GM18873 (cell line): ENCODE data around the gene BACH2.

Experiments used
- ATAC-seq: cut with Tn5 transposase; IDR thresholded peaks from one replicate; pipeline ENCODE4 v1.9.1; 2021; ENCODE audit warnings: mild to moderate bottlenecking, moderate library complexity, moderate number of reproducible peaks; ENCODE audit not compliant: unreplicated experiment, low FRiP score

The BACH2 gene

GRCh38 chr6:90190131-90190530 is 106.5 kb downstream of the BACH2 start:
- ATAC-seq: no peak

DNA sequence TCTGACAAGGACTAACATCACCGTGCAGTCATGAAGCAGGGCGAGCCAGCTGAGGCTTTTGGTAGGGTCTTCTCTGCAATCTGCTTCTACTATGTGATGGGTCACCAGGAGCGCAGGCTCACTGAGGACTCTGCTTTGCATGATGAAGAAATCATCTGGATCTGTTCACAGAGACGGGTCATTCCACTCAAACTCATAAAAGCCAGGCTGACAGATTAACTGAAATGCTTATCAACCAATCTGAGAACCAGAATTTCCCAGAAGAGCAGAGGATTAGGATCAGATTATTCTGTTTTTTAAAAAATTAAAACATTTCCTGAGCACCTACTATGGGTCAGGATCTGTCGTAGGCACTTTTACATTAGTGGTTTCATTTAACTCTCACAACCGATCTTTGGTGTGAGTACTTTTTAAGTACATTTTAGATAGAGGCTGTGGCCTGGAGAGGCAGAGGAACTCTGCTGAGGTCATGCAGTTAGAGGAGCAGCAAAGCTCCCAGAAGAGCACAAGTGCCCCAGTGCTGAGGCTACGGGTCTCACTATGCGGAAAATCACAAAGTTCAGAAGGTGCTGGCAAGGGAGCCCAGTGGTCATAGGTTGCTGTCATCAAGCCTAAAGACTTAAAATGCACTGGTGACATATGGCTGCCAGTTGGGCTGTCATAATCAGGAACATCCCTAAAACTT is 109.1 kb downstream of the BACH2 start:
- ATAC-seq: no peak

DNA sequence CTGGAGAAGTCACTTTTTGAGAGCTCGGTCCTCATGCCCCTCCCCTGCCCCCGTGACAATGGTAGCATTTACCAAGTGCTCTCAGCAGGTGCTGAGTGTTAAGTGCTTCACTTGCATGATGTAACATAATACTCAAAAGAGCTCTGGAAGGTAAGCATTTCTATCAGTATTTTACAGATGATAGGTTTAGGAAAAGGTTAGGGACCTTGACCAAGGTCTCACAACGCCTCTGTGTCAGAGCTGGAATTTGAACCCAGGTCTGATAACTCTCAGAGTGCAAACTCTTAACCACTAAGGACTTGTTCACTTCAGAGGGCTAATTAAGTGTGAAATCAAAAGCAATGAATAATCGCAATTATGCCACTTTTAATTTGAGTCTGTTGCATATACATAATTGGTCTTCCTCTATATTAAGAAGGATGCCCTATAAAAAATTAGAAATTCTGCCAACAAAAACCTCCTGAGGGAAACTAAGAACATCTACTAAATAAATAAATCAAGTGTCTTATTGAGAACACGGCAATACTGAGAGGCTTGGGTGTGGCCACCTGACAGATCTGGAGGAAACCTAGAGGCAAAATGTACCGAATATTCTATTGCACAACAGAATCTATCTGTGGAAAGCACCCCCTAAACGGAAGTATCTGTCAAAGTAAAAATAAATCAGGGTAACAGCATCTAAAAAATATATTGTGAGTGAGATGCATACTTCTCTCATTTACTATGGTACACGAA is 109.8 kb downstream of the BACH2 start:
- ATAC-seq: no peak

DNA sequence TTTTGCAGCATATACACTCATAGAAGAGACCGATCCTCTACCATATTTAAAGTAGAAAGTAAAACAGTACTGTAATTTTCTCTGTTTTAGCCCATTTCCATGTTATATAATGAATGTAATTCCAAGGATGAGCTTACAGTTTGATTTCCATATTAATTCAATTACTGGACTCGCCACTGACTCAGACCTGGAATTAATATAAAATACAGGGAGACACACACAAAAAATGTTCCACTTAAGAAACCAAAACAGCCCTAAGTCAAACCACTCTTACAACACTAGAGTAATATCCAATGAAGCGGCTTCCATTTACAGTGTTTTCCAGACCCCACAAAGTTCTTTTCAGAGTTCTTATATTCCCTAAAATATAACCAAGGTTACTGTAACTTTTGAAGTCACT is 110.6 kb downstream of the BACH2 start:
- no peak for ATAC-seq

DNA sequence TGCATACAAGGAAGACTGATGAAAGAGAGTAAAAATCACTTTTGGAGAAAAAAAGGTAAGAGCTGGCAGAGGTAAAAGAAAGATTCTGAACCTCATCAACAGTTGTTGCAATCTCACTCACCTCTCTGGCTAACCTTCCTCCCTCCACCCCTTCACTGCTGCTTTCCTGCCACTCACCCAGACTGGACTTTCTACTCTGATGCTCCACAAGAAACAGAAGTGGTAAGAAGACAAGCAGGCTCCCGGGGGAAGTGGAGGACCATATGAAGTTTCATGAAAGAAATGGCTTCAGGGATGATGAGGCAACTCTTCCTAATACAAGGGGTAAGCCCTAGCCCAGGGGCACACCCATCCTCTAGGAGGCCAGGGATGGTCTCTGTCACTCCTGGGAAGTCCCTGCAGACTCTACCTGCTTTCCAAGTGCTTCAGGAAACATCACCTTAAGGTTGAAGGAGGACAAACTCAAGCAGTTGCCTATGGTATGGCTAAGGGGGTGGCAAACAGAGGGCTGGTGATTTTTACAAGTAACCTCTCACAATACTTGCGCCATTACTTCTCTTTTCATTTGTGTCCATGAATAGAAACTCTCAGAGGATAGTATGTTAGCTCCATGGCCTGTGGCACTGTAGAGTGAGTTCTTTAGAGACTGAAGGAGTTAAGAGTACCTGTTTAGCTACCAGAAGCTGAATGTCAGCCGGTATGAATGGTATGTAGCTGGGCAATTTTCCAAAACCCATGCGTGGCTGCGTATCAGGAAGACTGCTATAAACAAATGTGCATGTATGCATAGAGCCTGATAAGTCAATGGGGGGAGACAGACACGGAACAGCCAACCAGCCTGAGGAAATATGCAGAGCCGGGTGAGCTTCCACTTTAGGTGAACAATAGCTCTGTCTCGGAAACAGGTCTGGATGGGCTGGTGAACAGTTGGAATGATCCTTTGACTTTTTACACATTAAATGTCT is 112.0 kb downstream of the BACH2 start:
- no peak for ATAC-seq

- ATAC-seq: no peak
Observed at GRCh38 chr6:90183587-90184333, 112.9 kb downstream of the BACH2 start.

- no peak for ATAC-seq
Observed at GRCh38 chr6:90180526-90180925, 116.1 kb downstream of the BACH2 start.

- ATAC-seq: no peak
Observed at GRCh38 chr6:90179190-90180169, 117.2 kb downstream of the BACH2 start.

- ATAC-seq: no peak
Observed at GRCh38 chr6:90178384-90178855, 118.2 kb downstream of the BACH2 start.

GRCh38 chr6:90177544-90178383 is 118.9 kb downstream of the BACH2 start:
- ATAC-seq: no peak

DNA sequence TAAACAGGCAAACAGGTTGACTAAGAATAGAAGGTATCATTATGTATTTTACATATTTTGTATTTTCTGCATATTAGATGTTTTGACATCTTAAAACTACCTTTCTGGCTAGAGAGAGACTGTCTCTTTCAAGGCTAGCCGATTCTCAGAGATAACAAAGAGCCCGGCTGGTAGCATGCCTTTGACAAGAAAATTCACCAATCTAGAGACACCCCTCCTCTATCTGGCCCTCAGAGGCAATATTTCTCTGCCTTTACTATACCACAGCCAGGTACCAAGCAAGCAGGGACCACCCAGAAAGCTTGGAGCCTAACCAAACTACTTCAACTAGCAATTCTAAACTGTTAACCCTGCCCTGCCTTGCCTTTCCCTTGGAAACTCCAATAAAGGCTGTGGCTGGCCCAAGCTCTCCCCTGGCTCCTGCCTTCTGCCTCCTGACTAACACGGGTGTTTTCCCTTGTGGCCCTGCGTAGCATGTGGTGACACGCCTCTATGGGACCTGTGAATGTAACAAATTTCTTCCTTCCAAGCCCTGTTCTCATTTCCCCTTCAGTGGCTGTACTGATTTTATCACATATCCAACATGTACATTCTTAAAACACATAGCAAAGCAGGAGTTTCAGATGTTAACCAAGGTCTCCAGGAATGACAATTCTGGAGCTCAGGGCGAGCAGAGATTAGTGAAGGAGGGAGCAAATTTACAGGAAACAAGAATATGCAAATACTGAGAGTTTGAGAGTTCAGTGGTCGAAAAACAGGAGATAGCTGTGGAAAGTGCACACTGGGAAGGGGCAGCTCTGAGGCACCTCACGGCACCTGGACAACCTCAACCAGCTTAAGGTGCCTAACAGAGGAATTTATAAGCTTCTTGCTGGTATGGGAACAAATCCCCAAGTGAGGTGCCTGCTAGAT is 120.8 kb downstream of the BACH2 start:
- peak; percentile 55 for ATAC-seq

- no peak for ATAC-seq
Observed at GRCh38 chr6:90173262-90173925, 123.2 kb downstream of the BACH2 start.

DNA sequence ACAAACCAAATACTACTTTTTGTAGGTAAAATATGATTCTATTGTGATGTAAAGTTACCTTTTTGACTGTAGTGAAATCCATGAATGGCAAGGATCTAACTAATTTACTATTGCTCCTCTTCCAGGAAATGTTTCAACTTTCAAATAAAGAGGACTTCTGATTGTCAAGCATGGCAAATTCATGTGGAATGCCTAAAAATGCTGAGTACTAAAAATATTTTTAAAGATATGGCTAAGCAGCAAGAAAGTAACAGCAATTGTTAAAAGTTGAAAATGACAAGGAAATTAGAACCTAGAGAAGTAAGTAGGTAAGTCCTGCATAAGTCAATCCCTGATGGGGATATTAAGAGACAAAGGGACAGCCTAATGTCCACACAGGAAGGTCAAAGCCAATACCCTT is 126.0 kb downstream of the BACH2 start:
- ATAC-seq: no peak

DNA sequence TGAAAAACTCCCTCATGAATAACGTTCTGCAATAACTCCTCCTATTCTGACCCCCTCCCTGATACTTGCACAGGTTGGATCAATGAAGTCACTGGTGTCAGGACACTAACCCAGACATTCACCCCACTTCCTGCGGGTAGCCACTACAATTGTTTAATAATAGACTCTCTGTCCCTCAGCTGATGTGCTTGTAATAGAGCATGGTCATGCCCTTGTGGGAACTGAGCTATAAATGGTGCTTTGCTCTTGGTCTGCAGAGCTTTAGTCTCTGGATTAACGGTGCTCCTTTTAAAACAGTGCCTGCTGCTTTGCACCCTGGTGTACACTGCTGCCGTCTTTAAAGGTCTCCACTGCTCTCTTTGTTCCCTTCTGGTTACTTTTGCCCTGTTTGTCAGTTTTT is 127.3 kb downstream of the BACH2 start:
- ATAC-seq: no peak

GRCh38 chr6:90168693-90169131 is 127.9 kb downstream of the BACH2 start:
- ATAC-seq: no peak

DNA sequence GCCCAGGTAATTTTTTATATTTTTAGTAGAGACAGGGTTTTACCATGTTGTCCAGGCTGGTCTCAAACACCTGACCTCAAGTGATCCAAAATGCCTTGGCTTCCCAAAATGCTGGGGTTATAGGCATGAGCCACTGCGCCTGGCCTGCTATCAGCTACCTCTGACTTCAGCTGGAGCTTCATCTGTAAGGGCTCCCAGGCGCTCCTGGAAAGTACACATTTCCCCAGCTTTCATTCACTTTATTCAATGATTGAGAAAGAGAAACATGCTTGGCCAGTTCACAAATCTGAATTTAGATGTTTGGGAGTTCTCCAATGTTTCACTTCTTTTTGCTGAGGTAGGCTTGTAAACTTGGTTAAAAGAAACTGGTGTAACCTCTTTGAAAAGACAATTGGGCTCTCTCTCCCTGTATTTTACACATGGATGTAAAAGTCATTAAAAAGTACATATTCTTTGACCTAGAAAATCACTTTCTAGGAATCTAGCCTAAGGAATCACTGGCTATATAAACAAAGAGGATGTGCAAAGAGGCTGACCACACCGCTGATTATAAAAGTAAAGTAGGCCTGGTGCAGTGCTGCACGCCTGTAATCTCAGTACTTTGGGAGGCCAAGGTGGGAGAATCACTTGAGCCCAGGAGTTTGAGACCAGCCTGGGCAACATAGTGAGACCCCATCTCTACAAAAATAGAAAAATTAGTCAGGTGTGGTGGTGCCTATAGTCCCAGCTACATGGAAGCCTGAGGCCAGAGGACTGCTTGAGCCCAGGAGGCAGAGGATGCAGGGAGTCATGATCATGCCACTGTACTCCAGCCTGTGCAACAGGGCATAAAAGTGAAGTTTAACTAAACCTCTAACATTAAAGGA is 128.9 kb downstream of the BACH2 start:
- ATAC-seq: no peak
